OCI-LY7 (cell line): Measurements from ENCODE around the gene GGA2. TPM values are rescaled to one million over a fixed set of nuclear protein-coding genes. Genes with fewer than 3 reads are reported as not detected.

Experiments used
- BruUV-seq: library from RNA; stranded (reverse); fragments of 400-500 nt; replicated peaks from 2 replicates; lab custom pipeline; 2021; lab: Mats Ljungman, UMichigan
- CTCF ChIA-PET: fragments of 300-600 bp; sonication (Branson Sonifier 250); formaldehyde crosslinking; loops from one replicate; lab custom pipeline; 2022; ENCODE audit warnings: antibody characterized with exemption; ENCODE audit not compliant: unreplicated experiment; lab: Charles Lee
- POLR2A ChIA-PET: fragments of 300-600 bp; sonication (Branson Sonifier 250); formaldehyde crosslinking; loops from one replicate; lab custom pipeline; 2022; ENCODE audit warnings: antibody characterized with exemption; lab: Charles Lee
- DNase-seq: peaks from one replicate; pipeline ENCODE4 v3.0.0-alpha.2; 2015; ENCODE audit warnings: low spot score
- H2AFZ ChIP-seq: fragments of 200-600 bp; sonication (generic), shearing (Covaris generic); 2 replicates; pipeline ENCODE4 v1.6.1; 2014; ENCODE audit warnings: mild to moderate bottlenecking, antibody characterized with exemption, low read length, moderate library complexity
- H3K27ac ChIP-seq: fragments of 200-600 bp; sonication (generic); 2 replicates; pipeline ENCODE4 v1.5.1; 2014; ENCODE audit warnings: mixed run types, low read depth, mild to moderate bottlenecking, moderate library complexity, low read length, inconsistent platforms; ENCODE audit not compliant: poor library complexity, severe bottlenecking
- H3K36me3 ChIP-seq: fragments of 200-600 bp; sonication (generic); 2 replicates; pipeline ENCODE4 v1.6.1; 2014; ENCODE audit warnings: mild to moderate bottlenecking, antibody characterized with exemption, low read length, moderate library complexity, mixed read lengths; ENCODE audit not compliant: insufficient read depth
- H3K4me1 ChIP-seq: fragments of 200-600 bp; sonication (generic); 2 replicates; pipeline ENCODE4 v1.5.1; 2014; ENCODE audit warnings: mild to moderate bottlenecking, low read length; ENCODE audit not compliant: insufficient read depth, poor library complexity, severe bottlenecking
- H3K4me2 ChIP-seq: fragments of 200-600 bp; sonication (generic); 2 replicates; pipeline ENCODE4 v1.6.1; 2014; ENCODE audit warnings: mild to moderate bottlenecking, low read length
- H3K4me3 ChIP-seq: fragments of 200-600 bp; sonication (generic); 2 replicates; pipeline ENCODE4 v1.5.1; 2014; ENCODE audit warnings: mild to moderate bottlenecking, low read depth, low read length; ENCODE audit not compliant: poor library complexity, severe bottlenecking
- H3K79me2 ChIP-seq: fragments of 200-600 bp; sonication (generic); 2 replicates; pipeline ENCODE4 v1.6.1; 2016; ENCODE audit warnings: low read depth, mild to moderate bottlenecking, low read length, moderate library complexity, mixed read lengths; ENCODE audit not compliant: insufficient read depth
- H3K9me2 ChIP-seq: fragments of 200-600 bp; sonication (generic); 2 replicates; pipeline ENCODE4 v1.6.1; 2016; ENCODE audit warnings: mild to moderate bottlenecking, low read length, mixed read lengths; ENCODE audit not compliant: insufficient read depth
- H3K9me3 ChIP-seq: fragments of 200-600 bp; sonication (generic); 2 replicates; pipeline ENCODE4 v1.6.1; 2014; ENCODE audit warnings: mild to moderate bottlenecking, mixed run types, low read length, mixed read lengths
- H4K20me1 ChIP-seq: fragments of 200-600 bp; sonication (generic); 2 replicates; pipeline ENCODE4 v1.6.1; 2014; ENCODE audit warnings: mild to moderate bottlenecking, antibody characterized with exemption, low read length, moderate library complexity, mixed read lengths; ENCODE audit not compliant: insufficient read depth
- CTCF ChIP-seq: fragments of 200-600 bp; sonication (generic); conservative IDR thresholded peaks from 2 replicates; pipeline ENCODE4 v1.5.1; 2014; ENCODE audit warnings: mild to moderate bottlenecking, antibody characterized with exemption, low read length, moderate library complexity, mixed read lengths
- EZH2phosphoT487 ChIP-seq: fragments of 200-600 bp; sonication (generic); IDR thresholded peaks from 2 replicates; pipeline ENCODE4 v1.6.1; 2018; ENCODE audit warnings: low read depth, borderline replicate concordance, mild to moderate bottlenecking, mixed run types, antibody characterized with exemption, low read length, moderate library complexity, mixed read lengths
- intact Hi-C: fragments of 100-400 bp; cut with micrococcal nuclease; formaldehyde crosslinking; loops from one replicate; pipeline ENCODE4 v1.10.0; 2022; ENCODE audit not compliant: unreplicated experiment
- total RNA-seq, 2 experiments: library from RNA; depleted of rRNA in 1 of 2; stranded (reverse); fragments of >200 nt in 1 of 2; shearing (Covaris generic) in 1 of 2; gene quantifications; 2 replicates each; pipeline ENCODE4 v1.2.3, GENCODE V29; 2014 to 2022

Gene GGA2
- total RNA-seq, 2 experiments from 2014 or later: 213 to 580 TPM

- ChIA-PET CTCF (interaction anchor here (1.2 kb wide), 1 partner anchor 51 kb away, joined by 4 read pairs; no protein-coding TSS in a partner anchor), POLR2A (interaction anchor here (0.9 to 3.1 kb wide), 3 partner anchors 12 to 16 kb away, joined by 4 to 31 read pairs (median 13); no protein-coding TSS in a partner anchor)
- H3K9me3 ChIP-seq: peaks cover 4% of the 10 kb centered on the region; the same call in 1 of the 2 replicates
- H3K79me2 ChIP-seq: peaks cover 100% of the 10 kb centered on the region
- peak overlapping the region; percentile 99 for H3K4me3 ChIP-seq
- H3K9me2 ChIP-seq: no peaks in the 10 kb centered on the region
- no peak for DNase-seq
- H3K4me2 ChIP-seq: peak overlapping the region; percentile 97
- peak overlapping the region; percentile 91 for H3K27ac ChIP-seq
- no peak overlapping the region for H2AFZ ChIP-seq
- TF ChIP-seq EZH2phosphoT487 (no peak), CTCF (no peak)
- H4K20me1 ChIP-seq: peaks cover 81% of the 10 kb centered on the region
- H3K36me3 ChIP-seq: peaks cover 95% of the 10 kb centered on the region
- intact Hi-C loops: loop anchor here (2.0 kb wide), 1 partner anchor 14 kb away; no protein-coding TSS in a partner anchor
- BruUV-seq: no TSS peak
- H3K4me1 ChIP-seq: peaks cover 71% of the 10 kb centered on the region
Measured at GRCh38 chr16:23505180-23505665, 5.1 kb downstream of the GGA2 start.

- Histone ChIP-seq H3K4me1 (peaks cover 77% of the 10 kb centered on the region), H3K27ac (peak overlapping the region; percentile 91), H3K79me2 (peaks cover 100% of the 10 kb centered on the region), H3K9me2 (no peaks in the 10 kb centered on the region), H3K4me2 (peak overlapping the region; percentile 97), H3K36me3 (peaks cover 98% of the 10 kb centered on the region), H3K9me3 (peaks cover 4% of the 10 kb centered on the region; the same call in 1 of the 2 replicates), H2AFZ (no peak overlapping the region), H4K20me1 (peaks cover 85% of the 10 kb centered on the region), H3K4me3 (peak overlapping the region; percentile 99)
- intact Hi-C loops: loop anchor here (2.0 kb wide), 1 partner anchor 14 kb away; no protein-coding TSS in a partner anchor
- DNase-seq: peak; percentile 34
- ChIA-PET CTCF (no interaction called here), POLR2A (interaction anchor here (0.6 to 0.9 kb wide), 3 partner anchors 16 to 64 kb away, joined by 3 to 4 read pairs (median 3); no protein-coding TSS in a partner anchor)
- BruUV-seq: no TSS peak
- TF ChIP-seq CTCF (peak; percentile 34; the same call in 1 of the 2 replicates), EZH2phosphoT487 (no peak)
Measured at GRCh38 chr16:23504453-23505179, 5.7 kb downstream of the GGA2 start.
